HG03521 (cell line): Measurements from ENCODE around the gene KLHDC10.
"Not testable (repeated sequence)": the region's sequence is repeated elsewhere in the genome, so short reads cannot be mapped to it uniquely, and the experiment has no call there.

Experiments
- ATAC-seq: cut with Tn5 transposase; IDR thresholded peaks from one replicate; pipeline ENCODE4 v1.9.1; 2021; ENCODE audit warnings: mild to moderate bottlenecking, moderate library complexity; ENCODE audit not compliant: unreplicated experiment

The KLHDC10 gene

DNA sequence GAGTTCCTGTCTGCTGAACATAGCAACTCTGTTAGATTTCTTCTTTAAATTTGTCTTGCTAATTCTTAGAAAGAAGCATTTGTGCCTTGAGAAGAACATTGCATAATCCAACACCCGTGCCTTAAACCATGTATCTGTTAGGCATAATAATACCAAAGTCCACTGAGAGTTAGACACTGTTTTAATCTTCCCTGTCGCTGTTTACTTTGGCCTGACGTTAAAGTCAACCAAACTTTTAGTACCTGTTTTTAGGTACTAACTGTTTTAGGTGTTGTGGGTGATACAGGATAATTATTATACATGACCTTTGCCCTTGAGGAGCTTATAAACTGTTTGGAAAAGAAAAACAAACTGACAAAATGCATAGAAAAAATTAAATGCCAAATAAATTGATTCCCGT, 43.6 kb downstream of the KLHDC10 start:
- no peak for ATAC-seq

DNA sequence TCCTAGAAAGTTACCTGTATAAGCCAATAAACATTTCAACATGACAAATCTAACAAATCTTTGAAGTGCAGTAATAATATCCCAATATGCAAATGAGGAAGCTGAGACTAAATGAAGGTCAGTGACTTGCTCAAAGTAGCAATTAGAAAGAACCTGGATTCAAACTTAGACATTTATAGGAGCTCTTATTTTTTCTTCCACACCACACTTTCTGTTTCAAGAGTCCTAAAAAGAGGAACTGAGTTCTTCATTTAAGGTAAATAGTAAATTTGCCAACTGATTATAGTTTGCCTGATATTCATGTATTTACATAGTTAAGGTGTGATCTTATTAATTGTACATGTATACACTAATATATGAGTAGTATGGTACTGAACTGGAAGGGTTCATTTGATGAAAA, 44.0 kb downstream of the KLHDC10 start:
- no peak for ATAC-seq

- ATAC-seq = no peak
These were observed 44.4 kb downstream of the KLHDC10 start for GRCh38 chr7:130114776-130115175.

- ATAC-seq = no peak
These were observed 48.0 kb downstream of the KLHDC10 start for GRCh38 chr7:130118294-130118693.

- ATAC-seq = no peak
These were observed 48.5 kb downstream of the KLHDC10 start for GRCh38 chr7:130118801-130119200.

- ATAC-seq = no peak
These were observed 53.2 kb downstream of the KLHDC10 start for GRCh38 chr7:130123501-130123900.

- ATAC-seq = no peak
These were observed 54.4 kb downstream of the KLHDC10 start for GRCh38 chr7:130124711-130125110.

- not testable (repeated sequence) for ATAC-seq
These were observed 56.5 kb downstream of the KLHDC10 start for GRCh38 chr7:130126840-130127239.

- ATAC-seq = no peak
These were observed 57.1 kb downstream of the KLHDC10 start for GRCh38 chr7:130127404-130127803.

DNA sequence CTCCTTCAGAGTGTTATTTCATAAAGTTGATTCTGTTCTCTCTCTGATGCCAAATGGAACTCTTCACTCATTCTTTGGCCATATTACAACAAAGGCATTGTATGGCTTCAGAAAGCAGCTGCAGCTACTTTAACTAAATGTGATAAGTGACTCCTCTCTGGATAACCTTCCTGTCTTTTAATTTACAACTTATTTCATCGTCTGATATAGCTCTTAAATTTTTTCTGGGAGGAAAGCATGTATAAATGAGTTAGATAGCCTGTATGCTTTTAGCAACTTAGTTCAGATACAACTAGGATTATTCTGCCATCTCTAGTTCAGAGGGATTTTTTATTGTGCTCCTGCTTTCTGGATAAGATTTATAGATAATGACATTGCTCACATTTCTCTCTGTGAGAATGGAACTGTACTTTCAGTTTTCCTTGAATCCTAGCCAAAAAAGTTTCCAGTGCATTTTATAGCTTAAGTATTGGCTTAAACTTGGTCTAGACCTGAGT, 57.5 kb downstream of the KLHDC10 start:
- ATAC-seq = no peak

DNA sequence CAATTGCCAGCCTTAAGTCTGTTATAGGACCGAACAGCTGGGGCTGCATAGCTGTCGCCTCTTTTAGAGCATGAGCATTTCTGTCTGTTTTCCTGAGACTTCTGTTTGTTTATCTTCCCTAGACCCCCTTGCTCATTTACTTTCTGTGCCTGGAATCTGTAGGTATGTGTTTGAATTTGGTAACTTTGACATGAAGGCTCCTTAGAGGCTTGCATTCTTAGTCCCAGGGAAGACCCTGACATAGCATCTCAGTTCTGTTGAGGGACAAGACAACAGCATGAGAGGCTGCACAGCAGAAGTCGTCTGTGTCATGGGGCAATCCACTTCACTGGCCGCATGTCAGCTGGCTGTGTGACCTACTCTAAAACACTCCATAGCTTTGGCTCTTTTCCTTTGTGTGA, 58.7 kb downstream of the KLHDC10 start:
- no peak for ATAC-seq

DNA sequence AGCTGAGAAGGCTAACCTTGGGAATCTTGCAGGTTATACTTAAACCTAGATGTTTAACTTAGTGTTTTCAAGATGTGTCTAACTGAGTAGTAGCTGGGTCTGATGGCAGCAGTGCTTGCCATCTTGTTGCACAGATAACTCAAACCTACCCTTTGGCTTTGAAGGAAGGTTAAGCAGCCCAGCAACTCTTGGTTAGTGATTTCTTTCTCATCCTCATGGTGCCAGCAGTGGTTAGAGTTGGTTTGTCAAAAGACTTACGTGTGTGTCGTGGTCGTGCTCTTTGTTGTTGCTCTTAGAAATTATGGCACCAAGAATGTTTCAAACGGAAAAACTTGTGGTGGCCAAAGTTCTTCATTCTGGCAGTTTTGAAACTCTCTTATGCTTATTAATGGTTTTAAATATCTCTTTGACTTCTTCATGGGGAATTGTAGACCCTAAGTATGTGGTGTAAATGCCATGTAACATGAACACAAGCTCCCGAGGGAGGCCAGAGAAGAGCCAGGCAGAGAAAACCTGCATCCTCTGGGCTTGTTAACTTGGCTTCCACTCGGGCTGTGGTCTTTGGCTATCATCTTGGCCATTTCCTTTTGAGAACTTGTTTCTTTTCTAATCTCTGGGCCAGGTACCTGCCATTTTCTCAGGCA, 61.0 kb downstream of the KLHDC10 start:
- ATAC-seq = no peak

GRCh38 chr7:130131964-130132875, 61.9 kb downstream of the KLHDC10 start:
- ATAC-seq = no peak

- ATAC-seq = no peak
These were observed 62.9 kb downstream of the KLHDC10 start for GRCh38 chr7:130133029-130133782.

GRCh38 chr7:130134106-130134636, 63.8 kb downstream of the KLHDC10 start:
- ATAC-seq = no peak

GRCh38 chr7:130134726-130135125, 64.4 kb downstream of the KLHDC10 start:
- no peak for ATAC-seq

DNA sequence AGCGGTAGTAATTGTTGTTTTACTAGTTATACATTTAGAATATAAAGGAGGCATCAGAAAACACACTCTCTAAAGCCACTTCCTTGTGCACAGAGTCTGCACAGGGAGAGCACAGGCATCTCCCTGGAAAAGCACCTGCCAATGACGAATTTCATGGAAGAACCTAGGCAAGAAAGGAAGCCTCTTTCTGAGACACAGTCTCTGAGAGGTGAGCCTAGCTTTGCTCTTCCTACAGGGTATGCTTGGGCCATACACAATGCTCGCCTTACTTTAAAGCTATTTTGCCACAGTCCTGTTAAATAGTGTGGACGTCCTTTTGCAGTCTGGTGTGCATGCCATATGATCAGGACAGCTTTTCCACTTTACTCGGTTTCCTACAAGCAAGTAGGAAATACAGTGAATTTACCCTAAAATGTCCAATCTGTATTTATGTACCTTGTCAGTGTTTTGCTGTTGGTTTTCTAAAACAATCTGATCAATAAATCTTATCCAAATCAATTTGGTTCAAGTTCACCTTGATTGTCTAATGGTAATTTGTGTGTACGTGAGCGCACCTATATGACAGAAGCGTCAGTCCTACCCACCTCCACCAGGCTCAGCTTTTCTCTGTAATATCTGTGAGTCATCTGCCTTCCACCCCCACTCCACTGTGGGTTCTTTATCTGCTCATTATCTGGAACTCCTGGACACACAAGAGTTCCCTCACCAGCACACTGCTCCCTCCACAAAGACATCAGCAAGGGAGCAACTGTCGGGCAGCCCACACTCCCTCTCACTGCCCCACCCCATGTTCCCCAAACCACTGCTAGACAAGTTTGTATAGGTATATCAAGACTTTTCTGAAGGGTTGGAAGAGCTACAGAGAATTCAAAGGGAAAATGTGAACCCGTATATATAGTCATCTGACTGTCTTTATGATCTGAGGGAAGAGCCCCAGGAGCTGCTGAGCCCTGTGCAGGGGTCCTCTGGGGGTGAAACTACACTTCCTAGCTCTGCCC, 65.2 kb downstream of the KLHDC10 start:
- ATAC-seq = no peak

- ATAC-seq = no peak
These were observed 66.3 kb downstream of the KLHDC10 start for GRCh38 chr7:130136579-130137167.

GRCh38 chr7:130137207-130137606, 66.9 kb downstream of the KLHDC10 start:
- ATAC-seq = no peak
